GM21526 (cell line): ENCODE measurements around the gene TRIM72.
"Not testable (repeated sequence)": the region's sequence is repeated elsewhere in the genome, so short reads cannot be mapped to it uniquely, and the experiment has no call there.

Experiments used
- ATAC-seq: cut with Tn5 transposase; IDR thresholded peaks from one replicate; pipeline ENCODE4 v1.9.1; 2021; ENCODE audit warnings: moderate library complexity; ENCODE audit not compliant: unreplicated experiment, low FRiP score

TRIM72 gene

DNA sequence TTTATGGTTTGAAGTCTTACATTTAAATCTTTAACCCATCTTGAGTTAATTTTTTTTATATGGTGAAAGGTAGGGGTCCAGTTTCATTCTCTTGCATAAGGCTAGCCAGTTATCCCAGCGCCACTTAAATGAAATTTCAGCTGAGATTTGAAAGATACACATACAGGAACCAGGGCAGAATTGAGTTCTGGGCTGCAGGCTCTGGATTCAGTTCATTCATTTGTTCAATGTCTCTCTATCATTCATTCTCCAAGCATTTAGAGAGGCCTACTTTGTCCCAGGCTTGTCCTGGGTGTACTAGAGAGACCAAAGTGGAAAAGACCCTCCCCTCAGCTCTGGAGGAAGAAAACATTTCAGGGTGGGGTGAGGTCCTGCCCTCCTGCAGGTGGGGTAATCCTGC, 577 bp upstream of the TRIM72 start:
- no peak for ATAC-seq

DNA sequence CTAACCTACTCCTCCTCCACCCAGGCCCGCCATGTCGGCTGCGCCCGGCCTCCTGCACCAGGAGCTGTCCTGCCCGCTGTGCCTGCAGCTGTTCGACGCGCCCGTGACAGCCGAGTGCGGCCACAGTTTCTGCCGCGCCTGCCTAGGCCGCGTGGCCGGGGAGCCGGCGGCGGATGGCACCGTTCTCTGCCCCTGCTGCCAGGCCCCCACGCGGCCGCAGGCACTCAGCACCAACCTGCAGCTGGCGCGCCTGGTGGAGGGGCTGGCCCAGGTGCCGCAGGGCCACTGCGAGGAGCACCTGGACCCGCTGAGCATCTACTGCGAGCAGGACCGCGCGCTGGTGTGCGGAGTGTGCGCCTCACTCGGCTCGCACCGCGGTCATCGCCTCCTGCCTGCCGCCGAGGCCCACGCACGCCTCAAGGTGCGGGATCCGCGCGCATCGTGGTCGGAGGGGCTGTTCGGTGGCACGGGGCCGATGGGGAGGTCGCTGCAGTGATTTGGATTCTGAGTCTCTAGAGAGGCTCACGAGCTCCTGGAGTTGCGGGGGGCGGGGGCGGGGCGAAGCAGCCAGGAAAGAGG, 878 bp downstream of the TRIM72 start:
- no peak for ATAC-seq

GRCh38 chr16:31215287-31216162, 1.6 kb downstream of the TRIM72 start:
- ATAC-seq = no peak

GRCh38 chr16:31216422-31217135, 2.7 kb downstream of the TRIM72 start, which contains the start of gene PYDC1:
PYDC1 (minus strand) TSS chr16:31217135; CDS start chr16:31217028, 107 bp downstream.
- ATAC-seq = no peak

GRCh38 chr16:31217136-31217530, 3.2 kb downstream of the TRIM72 start:
- no peak for ATAC-seq

- no peak for ATAC-seq
These were observed 5.3 kb downstream of the TRIM72 start for GRCh38 chr16:31219154-31219741.

GRCh38 chr16:31221357-31222160, 7.6 kb downstream of the TRIM72 start:
- no peak for ATAC-seq

- ATAC-seq = no peak
These were observed 9.1 kb downstream of the TRIM72 start for GRCh38 chr16:31223044-31223443.

DNA sequence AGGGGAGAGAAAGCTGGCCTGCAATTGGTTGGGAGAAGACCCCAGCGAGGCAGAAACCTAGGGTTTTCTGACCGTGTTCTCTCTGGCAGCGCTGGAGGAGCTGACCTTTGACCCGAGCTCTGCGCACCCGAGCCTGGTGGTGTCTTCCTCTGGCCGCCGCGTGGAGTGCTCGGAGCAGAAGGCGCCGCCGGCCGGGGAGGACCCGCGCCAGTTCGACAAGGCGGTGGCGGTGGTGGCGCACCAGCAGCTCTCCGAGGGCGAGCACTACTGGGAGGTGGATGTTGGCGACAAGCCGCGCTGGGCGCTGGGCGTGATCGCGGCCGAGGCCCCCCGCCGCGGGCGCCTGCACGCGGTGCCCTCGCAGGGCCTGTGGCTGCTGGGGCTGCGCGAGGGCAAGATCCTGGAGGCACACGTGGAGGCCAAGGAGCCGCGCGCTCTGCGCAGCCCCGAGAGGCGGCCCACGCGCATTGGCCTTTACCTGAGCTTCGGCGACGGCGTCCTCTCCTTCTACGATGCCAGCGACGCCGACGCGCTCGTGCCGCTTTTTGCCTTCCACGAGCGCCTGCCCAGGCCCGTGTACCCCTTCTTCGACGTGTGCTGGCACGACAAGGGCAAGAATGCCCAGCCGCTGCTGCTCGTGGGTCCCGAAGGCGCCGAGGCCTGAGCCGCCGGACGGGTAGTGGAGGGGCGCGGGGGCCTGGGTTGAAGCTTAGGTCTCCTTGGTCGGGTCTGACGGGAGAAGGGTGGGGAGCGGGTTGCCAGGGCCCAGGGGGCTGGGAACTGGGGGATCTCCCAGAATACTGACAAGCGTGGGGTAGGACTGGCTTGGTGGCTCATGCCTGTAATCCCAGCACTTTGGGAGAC, 10.4 kb downstream of the TRIM72 start:
- ATAC-seq = no peak

DNA sequence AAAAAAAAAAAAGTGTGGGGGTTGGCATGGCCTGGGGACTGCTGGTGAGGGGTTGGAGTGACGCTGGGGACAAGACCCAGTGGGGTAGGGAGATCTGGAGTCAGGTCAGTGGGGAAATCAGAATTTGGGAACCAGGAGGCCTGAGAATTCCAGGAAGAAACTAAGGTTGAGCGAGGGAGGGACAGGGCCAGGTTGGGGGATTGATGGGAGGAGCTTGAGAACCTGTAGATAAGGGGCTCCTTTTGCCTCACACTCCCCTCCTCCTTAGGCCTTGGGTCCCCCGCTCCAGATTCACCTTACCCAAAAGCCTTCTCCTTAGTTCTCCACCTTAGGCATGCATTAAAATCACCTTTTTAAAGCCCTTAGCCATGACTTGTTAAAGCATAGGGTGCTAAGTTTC, 11.3 kb downstream of the TRIM72 start:
- ATAC-seq = no peak

DNA sequence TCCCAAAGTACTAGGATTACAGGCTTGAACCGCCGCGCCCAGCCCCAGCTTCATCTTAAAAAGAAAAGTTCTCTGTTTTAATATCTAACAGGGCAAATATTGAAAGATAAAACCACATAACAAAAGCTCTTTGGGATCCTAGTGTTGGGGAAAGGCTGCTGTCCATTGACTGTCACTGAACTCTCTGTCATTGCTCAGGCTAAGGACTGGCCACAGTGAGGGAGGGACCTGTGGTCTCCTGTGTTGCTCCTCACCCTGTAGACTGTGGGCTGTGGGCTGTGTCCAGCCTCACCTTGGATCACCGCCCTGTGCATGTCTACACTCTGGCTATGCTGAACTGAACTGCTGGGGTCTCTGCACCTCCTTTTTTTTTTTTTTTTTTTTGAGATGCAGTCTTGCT, 14.3 kb downstream of the TRIM72 start:
- ATAC-seq = no peak

DNA sequence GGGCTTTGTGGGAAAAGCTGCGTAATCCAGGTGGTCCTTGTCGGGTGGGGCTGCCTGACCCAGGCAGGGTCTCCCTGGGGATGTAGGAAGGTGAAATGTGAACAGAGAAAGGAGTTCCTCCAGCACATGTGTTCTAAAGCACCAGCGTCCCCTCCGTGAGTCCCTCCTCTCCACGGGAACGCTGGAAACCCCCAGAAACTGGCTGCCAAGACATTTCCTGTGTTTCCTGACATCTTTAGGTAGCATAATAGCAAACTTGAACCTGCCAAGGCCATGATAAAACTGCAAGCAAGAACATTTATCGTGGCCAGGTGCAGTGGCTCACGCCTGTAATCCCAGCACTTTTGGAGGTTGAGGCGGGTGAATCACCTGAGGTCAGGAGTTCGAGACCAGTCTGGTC, 15.6 kb downstream of the TRIM72 start:
- no peak for ATAC-seq

DNA sequence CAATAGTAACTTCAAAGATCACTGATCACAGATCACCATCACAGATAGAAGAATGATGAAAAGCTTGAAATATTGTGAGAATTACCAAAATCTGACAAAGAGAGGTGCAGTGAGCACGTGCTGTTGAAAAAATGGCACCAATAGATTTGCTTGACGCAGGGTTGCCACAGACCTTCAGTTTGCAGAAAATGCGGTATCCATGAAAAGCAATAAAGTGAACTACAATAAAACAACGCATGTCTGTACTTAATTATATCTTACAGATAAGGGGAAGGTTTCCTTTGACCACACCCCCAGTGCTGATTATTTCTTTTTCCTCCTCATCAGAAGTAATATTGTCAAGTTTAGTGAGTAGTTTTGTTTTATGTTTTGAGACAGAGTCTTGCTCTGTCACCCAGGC, 24.1 kb downstream of the TRIM72 start:
- ATAC-seq = no peak

DNA sequence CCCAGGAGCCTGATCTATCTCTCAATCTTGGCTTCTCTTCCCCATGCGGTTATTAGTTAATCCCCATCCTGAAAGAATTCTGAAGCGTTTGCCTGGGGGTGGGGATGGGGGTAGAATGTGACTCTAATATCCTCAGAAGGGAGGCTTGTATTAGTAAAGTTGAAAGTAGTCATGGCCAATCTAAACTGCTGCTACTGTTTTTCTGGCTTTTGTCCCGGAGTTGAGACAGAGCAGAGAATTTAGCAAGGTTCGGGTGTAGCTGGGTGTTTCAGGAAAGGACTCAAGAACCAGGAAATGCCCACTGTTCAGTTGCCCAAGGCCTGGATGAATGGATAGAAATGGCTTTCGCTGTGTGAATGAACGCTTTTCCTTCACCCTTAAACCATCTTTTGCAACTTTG, 28.3 kb downstream of the TRIM72 start:
- ATAC-seq = no peak

- ATAC-seq = no peak
These were observed 30.1 kb downstream of the TRIM72 start for GRCh38 chr16:31243734-31244670.

DNA sequence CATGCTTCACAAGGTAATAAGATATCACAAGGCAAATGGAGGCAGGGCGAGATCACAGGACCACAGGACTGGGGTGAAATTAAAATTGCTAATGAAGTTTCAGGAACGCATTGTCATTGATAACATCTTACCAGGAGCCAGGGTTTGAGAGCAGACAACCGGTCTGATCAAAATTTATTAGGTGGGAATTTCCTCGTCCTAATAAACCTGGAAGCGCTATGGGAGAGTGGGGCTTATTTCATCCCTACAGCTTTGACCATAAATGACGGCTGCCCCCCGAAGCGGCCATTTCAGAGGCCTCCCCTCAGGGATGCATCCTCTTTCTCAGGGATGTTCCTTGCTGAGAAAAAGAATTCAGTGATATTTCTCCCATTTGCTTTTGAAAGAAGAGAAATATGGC, 31.7 kb downstream of the TRIM72 start:
- ATAC-seq = not testable (repeated sequence)

GRCh38 chr16:31246296-31246695, 32.4 kb downstream of the TRIM72 start:
- no peak for ATAC-seq

DNA sequence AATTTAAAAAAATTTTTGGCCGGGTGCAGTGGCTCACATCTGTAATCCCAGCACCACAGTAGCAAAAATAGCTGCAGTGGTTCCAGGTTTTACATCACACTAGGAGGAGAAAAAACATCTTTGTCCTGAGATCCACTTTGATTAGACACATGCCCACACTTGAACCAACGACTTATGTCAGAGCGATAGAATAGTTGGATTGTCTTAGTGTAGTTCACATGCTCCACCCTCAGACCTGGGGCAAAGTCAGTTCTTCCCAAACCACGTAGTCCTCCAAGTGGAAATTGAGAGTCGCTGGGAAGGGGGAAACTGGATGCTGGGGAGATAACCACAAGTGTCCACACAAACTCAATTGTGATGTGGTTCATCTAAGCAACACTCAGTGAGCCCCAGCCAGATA, 34.4 kb downstream of the TRIM72 start:
- no peak for ATAC-seq
